Suprapubic skin (tissue), 4 donors: ENCODE results near the gene KDM6A.

Experiments
- CTCF ChIP-seq, 2 donors: fragments of 200-600 bp in 1 of 2; fragments of 450-650 bp in 1 of 2; sonication (generic) in 1 of 2; IDR thresholded peaks; one replicate each; pipeline ENCODE4 v1.5.1; 2016 to 2019; ENCODE audit warnings: antibody characterized with exemption in 2 of 2, mild to moderate bottlenecking in 1 of 2, moderate library complexity in 1 of 2
- EP300 ChIP-seq: sonication (generic); formaldehyde crosslinking; IDR thresholded peaks from one replicate; pipeline ENCODE4 v1.6.1; 2017; ENCODE audit warnings: antibody characterized with exemption
- POLR2A ChIP-seq, 2 donors: fragments of 450-650 bp; IDR thresholded peaks; one replicate each; pipeline ENCODE4 v1.6.1; 2017; ENCODE audit warnings: antibody characterized with exemption in 2 of 2, mild to moderate bottlenecking in 2 of 2, moderate library complexity in 2 of 2
- POLR2AphosphoS5 ChIP-seq, 3 donors: sonication (generic); formaldehyde crosslinking; IDR thresholded peaks; one replicate each; pipeline ENCODE4 v1.6.1; 2017; ENCODE audit warnings: antibody characterized with exemption in 3 of 3

- TF ChIP-seq POLR2A (IDR thresholded peaks at IDR 0.05) (no peak), CTCF (IDR thresholded peaks at IDR 0.05) (no peak), POLR2AphosphoS5 (IDR thresholded peaks at IDR 0.05) (no peak), EP300 (no peak)
Observed at GRCh38 chrX:45050558-45050957, 177.6 kb downstream of the KDM6A start.
